Gastroesophageal sphincter (tissue), 3 donors: ENCODE data around the gene TRMT44.

Experiments
- POLR2A ChIP-seq, 2 donors: fragments of 450-650 bp; IDR thresholded peaks; one replicate each; pipeline ENCODE4 v1.6.1; 2017; ENCODE audit warnings: antibody characterized with exemption in 2 of 2, mild to moderate bottlenecking in 2 of 2, moderate library complexity in 1 of 2
- POLR2AphosphoS5 ChIP-seq: sonication (generic); formaldehyde crosslinking; IDR thresholded peaks from one replicate; pipeline ENCODE4 v1.6.1; 2017; ENCODE audit warnings: antibody characterized with exemption
- TF ChIP-seq, protein P1 (sequence below), 4 experiments: fragments of 200-600 bp in 2 of 4; fragments of 450-650 bp in 2 of 4; sonication (generic) in 1 of 4; IDR thresholded peaks; one replicate each; pipeline ENCODE4 v1.5.1; 2017 to 2019; ENCODE audit warnings: antibody characterized with exemption in 4 of 4, mild to moderate bottlenecking in 2 of 4, moderate library complexity in 2 of 4

- TF ChIP-seq POLR2A (IDR thresholded peaks at IDR 0.05) (no peak), POLR2AphosphoS5 (no peak)
- TF ChIP-seq, protein P1, sequence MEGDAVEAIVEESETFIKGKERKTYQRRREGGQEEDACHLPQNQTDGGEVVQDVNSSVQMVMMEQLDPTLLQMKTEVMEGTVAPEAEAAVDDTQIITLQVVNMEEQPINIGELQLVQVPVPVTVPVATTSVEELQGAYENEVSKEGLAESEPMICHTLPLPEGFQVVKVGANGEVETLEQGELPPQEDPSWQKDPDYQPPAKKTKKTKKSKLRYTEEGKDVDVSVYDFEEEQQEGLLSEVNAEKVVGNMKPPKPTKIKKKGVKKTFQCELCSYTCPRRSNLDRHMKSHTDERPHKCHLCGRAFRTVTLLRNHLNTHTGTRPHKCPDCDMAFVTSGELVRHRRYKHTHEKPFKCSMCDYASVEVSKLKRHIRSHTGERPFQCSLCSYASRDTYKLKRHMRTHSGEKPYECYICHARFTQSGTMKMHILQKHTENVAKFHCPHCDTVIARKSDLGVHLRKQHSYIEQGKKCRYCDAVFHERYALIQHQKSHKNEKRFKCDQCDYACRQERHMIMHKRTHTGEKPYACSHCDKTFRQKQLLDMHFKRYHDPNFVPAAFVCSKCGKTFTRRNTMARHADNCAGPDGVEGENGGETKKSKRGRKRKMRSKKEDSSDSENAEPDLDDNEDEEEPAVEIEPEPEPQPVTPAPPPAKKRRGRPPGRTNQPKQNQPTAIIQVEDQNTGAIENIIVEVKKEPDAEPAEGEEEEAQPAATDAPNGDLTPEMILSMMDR (IDR thresholded peaks at IDR 0.05), result no peak
These were observed 36.6 kb upstream of the TRMT44 start for GRCh38 chr4:8403976-8404375.
